ENCODE measurements around the gene ABLIM3.

- TF ChIP-seq POLR2A (IDR thresholded peaks at IDR 0.05; ENCODE audit: low read depth, low read length) (no peak), TCF7 (IDR thresholded peaks at IDR 0.05; ENCODE audit: borderline replicate concordance) (no peak), BACH1 (IDR thresholded peaks at IDR 0.05; ENCODE audit: borderline replicate concordance) (no peak), FOXM1 (IDR thresholded peaks at IDR 0.05; ENCODE audit: low read depth, low read length) (no peak), RAD21 (IDR thresholded peaks at IDR 0.05; ENCODE audit: insufficient read depth, low read depth, low read length) (no peak), CTCF (IDR thresholded peaks at IDR 0.05 in 2 of 3, conservative IDR thresholded peaks at IDR 0.05 in 1 of 3; ENCODE audit: control insufficient read depth in 2 of 3, extremely low read depth in 1 of 3, insufficient read depth in 1 of 3, low read depth in 3 of 3, low read length in 3 of 3) (no peak), SMARCA5 (IDR thresholded peaks at IDR 0.05) (no peak), RELA (IDR thresholded peaks at IDR 0.05; ENCODE audit: borderline replicate concordance, partially characterized antibody) (no peak), ZNF274 (IDR thresholded peaks at IDR 0.05; ENCODE audit: insufficient read depth, insufficient read length) (no peak), RAD51 (IDR thresholded peaks at IDR 0.05) (no peak), ZBED1 (IDR thresholded peaks at IDR 0.05; ENCODE audit: borderline replicate concordance) (no peak), NFYB (IDR thresholded peaks at IDR 0.05; ENCODE audit: insufficient read depth, low read depth, low read length) (no peak), JUND (IDR thresholded peaks at IDR 0.05; ENCODE audit: low read depth, low read length) (no peak), YY1 (IDR thresholded peaks at IDR 0.05; ENCODE audit: low read depth, low read length) (no peak)
These were observed 99.2 kb downstream of the ABLIM3 start for GRCh38 chr5:149240354-149240998.
